Measurements from ENCODE around the gene CYP2U1. TPM values are rescaled to one million over a fixed set of nuclear protein-coding genes. Genes with fewer than 3 reads are reported as not detected.
"Not testable (repeated sequence)": the region's sequence is repeated elsewhere in the genome, so short reads cannot be mapped to it uniquely, and the experiment has no call there.

Gene CYP2U1
- total RNA-seq, 1 donor from 2014 or later, result 5.4 TPM

- no peak for DNase-seq (ENCODE audit: extremely low read depth, low read depth, low spot score)
Measured at GRCh38 chr4:107917500-107917899, 13.8 kb upstream of the CYP2U1 start.

GRCh38 chr4:107922486-107923473 lies 8.6 kb upstream of the CYP2U1 start:
- DNase-seq (ENCODE audit: extremely low read depth, low read depth, low spot score), result no peak

GRCh38 chr4:107925713-107926112 lies 5.6 kb upstream of the CYP2U1 start:
- DNase-seq (ENCODE audit: extremely low read depth, low read depth, low spot score), result not testable (repeated sequence)

- DNase-seq (ENCODE audit: extremely low read depth, low read depth, low spot score), result not testable (repeated sequence)
Measured at GRCh38 chr4:107926875-107927274, 4.5 kb upstream of the CYP2U1 start.

- DNase-seq (ENCODE audit: extremely low read depth, low read depth, low spot score), result no peak
Measured at GRCh38 chr4:107931775-107932321, 499 bp downstream of the CYP2U1 start.

GRCh38 chr4:107935246-107935645 lies 3.9 kb downstream of the CYP2U1 start:
- DNase-seq (ENCODE audit: extremely low read depth, low read depth, low spot score), result no peak

- DNase-seq (ENCODE audit: extremely low read depth, low read depth, low spot score), result no peak
Measured at GRCh38 chr4:107937040-107937439, 5.7 kb downstream of the CYP2U1 start.

- DNase-seq (ENCODE audit: extremely low read depth, low read depth, low spot score), result no peak
Measured at GRCh38 chr4:107939307-107939706, 8.0 kb downstream of the CYP2U1 start.

- no peak for DNase-seq (ENCODE audit: extremely low read depth, low read depth, low spot score)
Measured at GRCh38 chr4:107945809-107946208, 14.5 kb downstream of the CYP2U1 start.

- DNase-seq (ENCODE audit: extremely low read depth, low read depth, low spot score), result no peak
Measured at GRCh38 chr4:107950746-107951540, 19.6 kb downstream of the CYP2U1 start.

- no peak for DNase-seq (ENCODE audit: extremely low read depth, low read depth, low spot score)
Measured at GRCh38 chr4:107951551-107951950, 20.2 kb downstream of the CYP2U1 start.

GRCh38 chr4:107956011-107956410 lies 24.7 kb downstream of the CYP2U1 start:
- DNase-seq (ENCODE audit: extremely low read depth, low read depth, low spot score), result no peak

- DNase-seq (ENCODE audit: extremely low read depth, low read depth, low spot score), result no peak
Measured at GRCh38 chr4:107966903-107967302, 35.6 kb downstream of the CYP2U1 start.

- DNase-seq (ENCODE audit: extremely low read depth, low read depth, low spot score), result not testable (repeated sequence)
Measured at GRCh38 chr4:107967519-107967918, 36.2 kb downstream of the CYP2U1 start.

- DNase-seq (ENCODE audit: extremely low read depth, low read depth, low spot score), result not testable (repeated sequence)
Measured at GRCh38 chr4:107967921-107968320, 36.6 kb downstream of the CYP2U1 start.

- DNase-seq (ENCODE audit: extremely low read depth, low read depth, low spot score), result no peak
Measured at GRCh38 chr4:107970063-107970798, 38.9 kb downstream of the CYP2U1 start.

- no peak for DNase-seq (ENCODE audit: extremely low read depth, low read depth, low spot score)
Measured at GRCh38 chr4:107972605-107973004, 41.3 kb downstream of the CYP2U1 start.

GRCh38 chr4:107974523-107974922 lies 43.2 kb downstream of the CYP2U1 start:
- no peak for DNase-seq (ENCODE audit: extremely low read depth, low read depth, low spot score)

GRCh38 chr4:107977482-107977881 lies 46.1 kb downstream of the CYP2U1 start:
- DNase-seq (ENCODE audit: extremely low read depth, low read depth, low spot score), result no peak

- DNase-seq (ENCODE audit: extremely low read depth, low read depth, low spot score), result no peak
Measured at GRCh38 chr4:107977966-107978705, 46.8 kb downstream of the CYP2U1 start.

Data from glomerular endothelial cell (primary cell).